Right cardiac atrium (tissue), 5 donors: ENCODE data around the gene DPYSL5. TPM values are rescaled to one million over a fixed set of nuclear protein-coding genes. Genes with fewer than 3 reads are reported as not detected.

Experiments used
- ATAC-seq, 2 donors: fragments of 200-7000 bp; cut with Tn5 transposase; one replicate each; pipeline versions ENCODE4 v1.8.0 to v1.9.1; 2020; ENCODE audit warnings: moderate library complexity in 2 of 2, mild to moderate bottlenecking in 1 of 2
- DNase-seq, 3 donors: peaks; one replicate each; pipeline ENCODE4 v3.0.0-alpha.2; 2020
- H3K27ac ChIP-seq: one replicate; pipeline ENCODE4 v1.5.1; 2013; ENCODE audit warnings: mild to moderate bottlenecking, low read length, control low read depth, moderate library complexity
- H3K27me3 ChIP-seq: one replicate; pipeline ENCODE4 v1.6.1; 2013; ENCODE audit not compliant: control insufficient read depth, insufficient read depth
- H3K4me1 ChIP-seq: one replicate; pipeline ENCODE4 v1.6.1; 2013; ENCODE audit warnings: low read length; ENCODE audit not compliant: control insufficient read depth, insufficient read depth
- H3K4me3 ChIP-seq: one replicate; pipeline ENCODE4 v1.5.1; 2013; ENCODE audit warnings: low read length, control low read depth
- H3K9me3 ChIP-seq: one replicate; pipeline ENCODE4 v1.6.1; 2013; ENCODE audit warnings: low read length; ENCODE audit not compliant: control insufficient read depth
- WGBS: extraction: QIAGEN DNeasy Blood & Tissue Kit; methylation state at CpG from one replicate; pipeline ENCODE4 v1.1.7; 2013; 5-methylcytosine and 5-hydroxymethylcytosine counted together
- intact Hi-C, 4 donors: fragments of 100-400 bp; cut with DNase I; formaldehyde crosslinking; loops; one replicate each; pipeline versions ENCODE4 v1.11.0 to v1.14.0; 2022 to 2023
- polyA plus RNA-seq: library from polyadenylated mRNA; stranded (reverse); fragments of 200-250 nt; gene quantifications from one replicate; pipeline ENCODE4 v1.2.3, GENCODE V29; 2013
- total RNA-seq, 4 donors: library from RNA; stranded (reverse); fragmentation: NEBNext Ultra II Directional; extraction: Animal tissue kit (Norgen Biotek cat#: 25700); gene quantifications; one replicate each; pipeline ENCODE4 v1.2.1, GENCODE V29; 2021
- donor health status: healthy with polysubstance abuse.
- donor health status: DM: no; HTN: yes; CAD: no.
- donor health status: DM: no; HTN: no; CAD: no.
- donor health status: DM: no; HTN: yes; CAD: no; lungs with severe emphysema.
- donor health status: DM: yes; HTN: yes; CAD: no.

DPYSL5 gene
- total and polyA plus RNA-seq, 5 donors: 0.05 TPM; not detected in 4

DNA sequence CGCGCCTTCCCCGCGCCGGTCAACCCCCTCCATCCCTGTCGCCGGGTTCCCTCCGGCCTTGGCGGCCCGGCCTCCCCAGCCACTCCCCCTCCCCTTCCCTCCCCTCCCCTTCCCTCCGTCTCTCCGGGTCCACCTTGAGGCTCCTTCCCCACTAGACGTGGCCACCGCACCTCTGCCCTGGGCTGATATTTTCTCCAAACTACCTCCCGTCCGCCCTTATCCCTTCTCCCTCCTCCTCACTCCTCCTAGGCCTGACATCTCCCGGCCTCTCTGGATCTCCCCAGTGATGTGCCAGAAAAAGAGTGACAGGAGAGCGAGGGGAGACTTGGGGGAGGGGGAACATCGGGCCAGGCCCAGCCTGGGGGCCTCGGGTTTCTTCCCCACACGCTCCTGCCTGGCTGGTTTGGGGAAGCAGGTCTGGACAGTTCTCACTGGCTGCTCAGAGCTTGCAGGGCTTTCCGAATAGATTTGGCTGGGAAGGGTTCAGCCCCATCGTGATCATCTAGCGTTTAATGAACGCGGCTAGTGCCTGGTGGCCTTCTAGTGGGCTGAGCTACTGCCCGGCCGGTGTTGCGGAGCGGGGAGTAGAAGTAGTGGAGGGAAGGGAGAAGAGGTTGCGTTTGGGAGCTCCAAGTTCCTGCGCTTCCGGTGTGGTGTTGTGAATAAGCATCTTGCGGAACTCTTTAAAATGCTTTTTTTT lies 123.1 kb downstream of the DPYSL5 start:
- WGBS: 7% methylated on average over 34 of the region's 34 CpGs
- intact Hi-C loops: loop anchor here in 1 of 4 donors (10.0 kb wide), 1 partner anchor 214 kb away; no protein-coding TSS in a partner anchor
- H3K4me1 ChIP-seq: peaks cover 4% of the 10 kb centered on the region

DNA sequence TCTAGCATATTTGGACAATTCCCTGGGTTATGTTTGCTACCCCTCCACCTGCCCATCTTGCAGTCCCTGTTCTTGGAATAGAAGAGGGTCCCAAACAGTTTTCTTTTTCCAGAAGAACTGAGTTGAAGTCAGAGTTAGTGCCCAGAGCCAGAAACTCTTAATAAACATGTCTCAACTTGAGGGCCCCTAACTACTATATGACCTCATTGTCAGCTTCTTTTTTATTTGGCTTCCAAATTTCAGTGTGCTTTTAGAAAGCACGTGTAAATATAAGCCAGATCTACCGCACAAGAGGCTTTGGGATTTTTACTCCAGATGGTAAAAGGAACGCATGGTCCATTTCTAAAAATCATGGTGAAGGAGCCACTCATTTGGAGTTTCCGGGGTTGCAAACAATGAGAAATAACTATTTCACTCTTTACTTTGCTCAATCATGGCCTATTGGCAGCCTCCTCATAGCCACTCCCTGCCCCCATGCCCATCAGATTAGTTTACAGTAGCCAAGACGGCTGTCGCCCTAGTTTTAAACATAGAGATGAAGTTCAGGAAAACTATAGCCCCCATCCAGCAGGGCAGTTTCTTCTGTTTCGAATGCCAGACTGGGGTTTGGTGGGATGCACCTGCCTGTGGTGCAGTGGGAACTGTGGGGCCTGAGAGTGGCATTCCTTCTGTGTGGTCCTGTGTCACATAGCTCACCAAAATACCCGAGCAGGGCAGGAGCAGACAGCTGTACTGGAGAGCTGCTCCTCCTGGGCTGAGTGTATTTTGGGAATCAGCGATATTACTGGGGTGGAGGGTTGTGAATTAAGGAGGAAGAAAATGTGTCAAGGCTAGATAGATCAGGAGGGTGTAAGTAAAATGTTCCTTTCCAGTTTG lies 124.2 kb downstream of the DPYSL5 start:
- WGBS: 59% methylated on average over 9 of the region's 9 CpGs
- DNase-seq (peak in 1 of 3 donors; percentile 53), ATAC-seq (peak in 1 of 2 donors; percentile 12)
- H3K4me3 ChIP-seq: peak overlapping the region; percentile 53
- H3K27me3 ChIP-seq: no peaks in the 10 kb centered on the region
- intact Hi-C loops: loop anchor here in 1 of 4 donors (10.0 kb wide), 1 partner anchor 213 kb away; no protein-coding TSS in a partner anchor
- H3K4me1 ChIP-seq: peaks cover 8% of the 10 kb centered on the region
- peak overlapping the region; percentile 84 for H3K27ac ChIP-seq
- H3K9me3 ChIP-seq: no peaks in the 10 kb centered on the region

More for the DNA sequence above, 123.1 kb downstream of the DPYSL5 start:
- Histone ChIP-seq H3K4me3 (peak overlapping the region; percentile 53), H3K27me3 (no peaks in the 10 kb centered on the region), H3K9me3 (no peaks in the 10 kb centered on the region), H3K27ac (peak overlapping the region; percentile 30)
- ATAC-seq: peak; percentile 24 to 36
- peak in 1 of 3 donors; percentile 55 for DNase-seq

- peaks cover 15% of the 10 kb centered on the region for H3K4me1 ChIP-seq
- intact Hi-C loops: loop anchor here in 1 of 4 donors (10.0 kb wide), 1 partner anchor 210 kb away; no protein-coding TSS in a partner anchor
- ATAC-seq: no peak
Observed at GRCh38 chr2:26974352-26974751, 126.4 kb downstream of the DPYSL5 start.

DNA sequence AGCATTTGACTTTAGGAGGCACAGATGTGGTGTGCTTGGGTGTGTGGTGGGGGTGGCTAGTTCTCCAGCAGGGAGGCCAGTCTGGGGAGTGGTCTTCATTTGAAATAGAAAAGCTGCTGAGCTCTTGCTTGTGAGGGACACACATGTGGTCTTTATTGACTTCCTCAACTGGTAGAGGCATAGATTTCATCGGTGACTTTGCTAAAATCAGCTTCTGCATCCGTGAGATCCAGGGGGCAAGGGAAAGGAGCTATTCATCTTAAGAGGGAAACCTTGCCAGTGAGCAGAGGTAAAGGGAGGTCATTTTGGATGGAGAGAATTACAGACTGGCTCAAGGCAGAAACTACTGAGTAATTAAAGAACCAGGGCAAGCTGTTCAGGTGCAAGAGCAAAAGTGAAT lies 127.2 kb downstream of the DPYSL5 start:
- intact Hi-C loops: loop anchor here in 1 of 4 donors (10.0 kb wide), 1 partner anchor 210 kb away; no protein-coding TSS in a partner anchor
- H3K4me1 ChIP-seq: peaks cover 15% of the 10 kb centered on the region

More at GRCh38 chr2:26974352-26974751, 126.4 kb downstream of the DPYSL5 start:
- no peaks in the 10 kb centered on the region for H3K27me3 ChIP-seq
- no peak overlapping the region for H3K27ac ChIP-seq
- DNase-seq: no peak
- H3K4me3 ChIP-seq: no peak overlapping the region
- 77% methylated on average over 5 of the region's 5 CpGs for WGBS
- H3K9me3 ChIP-seq: no peaks in the 10 kb centered on the region

GRCh38 chr2:26975656-26976055 lies 127.7 kb downstream of the DPYSL5 start:
- intact Hi-C loops: loop anchor here in 1 of 4 donors (10.0 kb wide), 1 partner anchor 209 kb away; no protein-coding TSS in a partner anchor
- WGBS: 76% methylated on average over 1 of the region's 1 CpG
- H3K9me3 ChIP-seq: no peaks in the 10 kb centered on the region
- ATAC-seq (no peak), DNase-seq (no peak)
- H3K4me3 ChIP-seq: no peak overlapping the region
- H3K27me3 ChIP-seq: no peaks in the 10 kb centered on the region
- no peak overlapping the region for H3K27ac ChIP-seq
- H3K4me1 ChIP-seq: peaks cover 15% of the 10 kb centered on the region

More for the DNA sequence above, 127.2 kb downstream of the DPYSL5 start:
- H3K4me3 ChIP-seq: no peak overlapping the region
- 60% methylated on average over 2 of the region's 2 CpGs for WGBS
- ATAC-seq (no peak), DNase-seq (no peak)
- no peak overlapping the region for H3K27ac ChIP-seq
- no peaks in the 10 kb centered on the region for H3K27me3 ChIP-seq
- no peaks in the 10 kb centered on the region for H3K9me3 ChIP-seq

DNA sequence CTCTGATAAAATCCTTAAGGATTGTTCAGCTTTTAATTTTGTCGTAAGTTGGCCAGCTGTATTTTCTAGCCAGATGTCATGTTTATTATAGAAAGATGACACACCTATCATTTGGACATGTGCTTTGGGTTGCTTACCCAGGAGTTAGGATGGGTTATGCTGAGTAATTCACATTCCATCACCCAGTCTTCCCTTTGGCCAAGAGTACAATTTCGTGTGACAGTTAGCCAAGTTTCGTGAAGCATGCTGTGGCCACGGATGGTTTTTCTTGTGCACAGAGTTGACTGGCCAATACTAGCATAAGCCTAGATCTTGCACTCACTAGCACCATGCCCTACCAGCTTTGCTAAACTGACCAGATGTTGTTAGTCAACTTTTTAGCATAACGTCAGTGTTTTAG lies 128.3 kb downstream of the DPYSL5 start:
- Histone ChIP-seq H3K27me3 (no peaks in the 10 kb centered on the region), H3K4me1 (peaks cover 13% of the 10 kb centered on the region), H3K9me3 (no peaks in the 10 kb centered on the region), H3K4me3 (no peak overlapping the region), H3K27ac (no peak overlapping the region)
- WGBS: 64% methylated on average over 5 of the region's 5 CpGs
- ATAC-seq (no peak), DNase-seq (no peak)
- intact Hi-C loops: loop anchor here in 1 of 4 donors (10.0 kb wide), 1 partner anchor 209 kb away; no protein-coding TSS in a partner anchor

DNA sequence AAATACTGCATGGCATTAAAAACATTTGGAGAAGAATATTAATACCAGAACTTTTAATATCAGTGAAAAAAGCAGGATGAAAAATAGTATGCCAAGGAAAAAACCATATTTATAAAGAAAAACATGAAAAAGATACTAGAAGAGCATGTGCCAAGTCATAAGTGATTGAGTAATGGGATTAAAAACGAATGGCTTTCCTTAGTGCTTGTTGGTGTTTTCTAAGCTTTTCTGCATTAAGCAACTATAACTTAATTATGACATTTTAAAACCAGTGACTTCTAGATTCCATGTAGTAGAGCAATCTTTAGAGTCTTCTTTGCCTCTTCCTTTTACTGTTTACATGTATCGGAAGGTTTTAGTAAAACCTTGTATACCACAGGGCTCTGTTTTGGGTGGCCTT lies 129.1 kb downstream of the DPYSL5 start:
- Histone ChIP-seq H3K4me1 (peaks cover 13% of the 10 kb centered on the region), H3K4me3 (no peak overlapping the region), H3K9me3 (no peaks in the 10 kb centered on the region), H3K27me3 (no peaks in the 10 kb centered on the region), H3K27ac (no peak overlapping the region)
- DNase-seq (no peak), ATAC-seq (no peak)
- intact Hi-C loops: loop anchor here in 1 of 4 donors (10.0 kb wide), 1 partner anchor 208 kb away; no protein-coding TSS in a partner anchor
- 82% methylated on average over 2 of the region's 2 CpGs for WGBS

- ATAC-seq (peak; percentile 14 to 35), DNase-seq (peak in 2 of 3 donors; percentile 63 to 65)
- Histone ChIP-seq H3K4me3 (no peak overlapping the region), H3K9me3 (no peaks in the 10 kb centered on the region), H3K27me3 (no peaks in the 10 kb centered on the region), H3K27ac (no peak overlapping the region), H3K4me1 (peaks cover 11% of the 10 kb centered on the region)
- WGBS: 50% methylated on average over 4 of the region's 4 CpGs
- intact Hi-C loops: loop anchor here in 1 of 4 donors (10.0 kb wide), 1 partner anchor 207 kb away; no protein-coding TSS in a partner anchor
Observed at GRCh38 chr2:26978061-26978596, 130.2 kb downstream of the DPYSL5 start.

DNA sequence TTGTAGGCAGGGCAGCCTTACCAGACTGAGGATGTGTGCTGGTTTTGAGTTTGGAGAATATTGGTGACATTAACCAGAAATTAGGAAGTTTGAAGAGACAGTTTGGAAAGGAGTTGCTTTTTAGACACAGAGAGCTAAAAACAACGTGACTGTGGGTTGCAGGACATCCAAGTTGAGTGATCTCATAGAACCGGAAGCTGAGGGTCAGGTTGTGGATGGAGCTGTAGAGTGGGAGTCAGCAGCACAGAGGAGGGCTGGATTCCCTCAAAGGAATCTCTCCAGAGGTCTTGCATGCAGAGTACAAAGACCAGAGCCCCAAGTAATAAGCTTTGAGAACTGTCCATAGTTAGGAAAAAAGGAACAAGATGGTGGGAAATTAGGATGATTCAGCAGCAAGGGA lies 131.8 kb downstream of the DPYSL5 start:
- Histone ChIP-seq H3K9me3 (no peaks in the 10 kb centered on the region), H3K4me1 (peaks cover 11% of the 10 kb centered on the region), H3K27me3 (no peaks in the 10 kb centered on the region), H3K27ac (no peak overlapping the region), H3K4me3 (no peak overlapping the region)
- WGBS: 50% methylated on average over 2 of the region's 2 CpGs
- ATAC-seq (no peak), DNase-seq (no peak)
- intact Hi-C loops: loop anchor here in 1 of 4 donors (10.0 kb wide), 1 partner anchor 205 kb away; no protein-coding TSS in a partner anchor

DNA sequence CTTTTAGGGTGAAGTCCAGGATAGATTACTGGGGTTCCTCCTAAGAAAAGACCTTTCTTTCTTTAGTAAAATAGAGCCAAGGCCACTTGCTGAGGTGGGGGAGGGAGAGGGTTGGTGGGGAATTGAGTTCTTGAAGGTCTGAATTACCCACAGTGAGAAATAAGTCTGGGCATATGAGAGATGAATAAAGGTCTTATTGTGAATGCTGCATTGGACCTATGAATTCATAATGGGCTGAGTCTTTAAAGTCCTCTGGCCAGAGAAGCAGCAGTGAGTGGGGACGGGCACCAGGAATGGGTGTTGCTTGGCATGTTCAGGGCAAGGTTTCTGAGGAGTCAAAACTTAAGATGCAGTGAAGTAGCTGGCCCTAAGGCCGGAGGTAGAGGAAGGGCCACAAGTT lies 133.0 kb downstream of the DPYSL5 start:
- H3K9me3 ChIP-seq: no peaks in the 10 kb centered on the region
- H3K4me3 ChIP-seq: no peak overlapping the region
- intact Hi-C loops: no loop called here
- WGBS: 91% methylated on average over 2 of the region's 2 CpGs
- no peak overlapping the region for H3K27ac ChIP-seq
- ATAC-seq: no peak
- peaks cover 11% of the 10 kb centered on the region for H3K4me1 ChIP-seq
- no peak for DNase-seq
- H3K27me3 ChIP-seq: no peaks in the 10 kb centered on the region
